Measurements from ENCODE around the gene AOC2. TPM values are rescaled to one million over a fixed set of nuclear protein-coding genes. Genes with fewer than 3 reads are reported as not detected.
A peak's percentile ranks its signal among the peaks of the same experiment; 100 is the strongest.

Gene AOC2
- 9.8 to 11.0 TPM (median 10.1 TPM) in 3 replicates for total RNA-seq (2021)
- Bru-seq, nascent RNA = percentile 78 among the genes with signal in this experiment
- long read RNA-seq, experiment 1, partial matches to known transcripts = 0 of 3 reads
- long read RNA-seq, experiment 1, other reads (novel, unspliced or antisense) = 0 of 3 reads
- long read RNA-seq, experiment 2, partial matches to known transcripts = 1 of 3 reads
- long read RNA-seq, experiment 2, other reads (novel, unspliced or antisense) = 0 of 3 reads
- long read RNA-seq, experiment 3 = 0 reads

DNA sequence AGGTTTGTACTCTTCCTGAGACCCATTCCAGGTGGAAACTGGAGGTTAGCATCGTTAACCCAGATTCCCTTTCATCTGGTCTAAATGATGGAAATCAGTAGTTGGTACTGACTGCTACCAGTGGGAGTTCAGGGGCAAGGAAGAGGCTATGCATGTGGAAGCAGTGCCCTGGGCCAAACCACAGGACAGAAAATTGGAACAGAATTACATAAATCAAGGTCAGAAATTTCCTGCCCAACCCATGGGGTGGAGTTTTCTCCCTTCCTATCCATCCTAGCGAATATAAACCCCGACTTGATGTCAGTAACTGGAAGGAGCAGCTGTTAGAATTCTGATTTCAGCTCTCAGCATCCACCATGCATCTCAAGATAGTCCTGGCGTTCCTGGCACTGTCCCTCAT is at the start of gene AOC2:
Gene AOC2, plus strand, starts transcription at position 310 of the 400 bp plus-strand sequence. Its CDS starts 47 bp downstream, at position 357.
- no peaks in the 10 kb centered on the region for H3K9me3 Mint-ChIP-seq
- DNase-seq (ENCODE audit: low spot score) = no peak
- H3K4me1 Mint-ChIP-seq = no peaks in the 10 kb centered on the region
- ATAC-seq = no peak
- H3K4me3 Mint-ChIP-seq = no peak within 1 kb of the TSS
- POLR2A ChIA-PET = no interaction called here
- peaks cover 54% of the 10 kb centered on the region for H3K36me3 Mint-ChIP-seq
- H3K27ac Mint-ChIP-seq = no peak within 1 kb of the TSS
- CTCF ChIA-PET = interaction anchor here (1.4 to 4.5 kb wide), 8 partner anchors 9 to 154 kb away, joined by 3 to 52 read pairs (median 4); partner anchors contain the start of gene RPL27
- TF ChIP-seq, protein P1, sequence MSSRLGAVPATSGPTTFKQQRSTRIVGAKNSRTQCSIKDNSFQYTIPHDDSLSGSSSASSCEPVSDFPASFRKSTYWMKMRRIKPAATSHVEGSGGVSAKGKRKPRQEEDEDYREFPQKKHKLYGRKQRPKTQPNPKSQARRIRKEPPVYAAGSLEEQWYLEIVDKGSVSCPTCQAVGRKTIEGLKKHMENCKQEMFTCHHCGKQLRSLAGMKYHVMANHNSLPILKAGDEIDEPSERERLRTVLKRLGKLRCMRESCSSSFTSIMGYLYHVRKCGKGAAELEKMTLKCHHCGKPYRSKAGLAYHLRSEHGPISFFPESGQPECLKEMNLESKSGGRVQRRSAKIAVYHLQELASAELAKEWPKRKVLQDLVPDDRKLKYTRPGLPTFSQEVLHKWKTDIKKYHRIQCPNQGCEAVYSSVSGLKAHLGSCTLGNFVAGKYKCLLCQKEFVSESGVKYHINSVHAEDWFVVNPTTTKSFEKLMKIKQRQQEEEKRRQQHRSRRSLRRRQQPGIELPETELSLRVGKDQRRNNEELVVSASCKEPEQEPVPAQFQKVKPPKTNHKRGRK (CRISPR knock-in tag; IDR thresholded peaks at IDR 0.05; ENCODE audit: borderline replicate concordance) = no peak
- no peak for TF ChIP-seq ZNF138 (CRISPR knock-in tag; conservative IDR thresholded peaks at IDR 0.05)
- H3K27me3 Mint-ChIP-seq (ENCODE audit: low read depth) = no peaks in the 10 kb centered on the region

- DNase-seq (ENCODE audit: low spot score) (no peak), ATAC-seq (no peak)
- H3K4me3 Mint-ChIP-seq = no peak overlapping the region
- H3K4me1 Mint-ChIP-seq = peaks cover 6% of the 10 kb centered on the region; the same call in 1 of the 2 replicates
- peaks cover 27% of the 10 kb centered on the region for H3K27me3 Mint-ChIP-seq (ENCODE audit: low read depth)
- no peak overlapping the region for H3K27ac Mint-ChIP-seq
- peaks cover 8% of the 10 kb centered on the region for H3K36me3 Mint-ChIP-seq
- ChIA-PET CTCF (interaction anchor here (0.6 to 1.2 kb wide), 2 partner anchors 32 to 268 kb away, joined by 3 to 5 read pairs; no protein-coding TSS in a partner anchor), POLR2A (no interaction called here)
- peaks cover 6% of the 10 kb centered on the region for H3K9me3 Mint-ChIP-seq
- TF ChIP-seq ARID4B (CRISPR knock-in tag; IDR thresholded peaks at IDR 0.05; ENCODE audit: borderline replicate concordance) (no peak), ZNF396 (CRISPR knock-in tag; IDR thresholded peaks at IDR 0.05; ENCODE audit: borderline replicate concordance) (no peak), TCF7 (CRISPR knock-in tag; IDR thresholded peaks at IDR 0.05; ENCODE audit: low read depth) (no peak), NFYB (CRISPR knock-in tag; conservative IDR thresholded peaks at IDR 0.05; ENCODE audit: low read depth) (no peak), MYBL2 (CRISPR knock-in tag; IDR thresholded peaks at IDR 0.05) (no peak), NFE2L1 (CRISPR knock-in tag; IDR thresholded peaks at IDR 0.05) (no peak), ATF3 (CRISPR knock-in tag; conservative IDR thresholded peaks at IDR 0.05) (no peak), USF1 (CRISPR knock-in tag; IDR thresholded peaks at IDR 0.05) (no peak), ZSCAN18 (CRISPR knock-in tag; IDR thresholded peaks at IDR 0.05) (no peak), HMGA2 (CRISPR knock-in tag; IDR thresholded peaks at IDR 0.05) (no peak), SOX15 (CRISPR knock-in tag; IDR thresholded peaks at IDR 0.05) (no peak), MAX (CRISPR knock-in tag; IDR thresholded peaks at IDR 0.05) (no peak), E2F4 (CRISPR knock-in tag; IDR thresholded peaks at IDR 0.05; ENCODE audit: borderline replicate concordance, low read depth) (no peak)
- TF ChIP-seq, protein P2, sequence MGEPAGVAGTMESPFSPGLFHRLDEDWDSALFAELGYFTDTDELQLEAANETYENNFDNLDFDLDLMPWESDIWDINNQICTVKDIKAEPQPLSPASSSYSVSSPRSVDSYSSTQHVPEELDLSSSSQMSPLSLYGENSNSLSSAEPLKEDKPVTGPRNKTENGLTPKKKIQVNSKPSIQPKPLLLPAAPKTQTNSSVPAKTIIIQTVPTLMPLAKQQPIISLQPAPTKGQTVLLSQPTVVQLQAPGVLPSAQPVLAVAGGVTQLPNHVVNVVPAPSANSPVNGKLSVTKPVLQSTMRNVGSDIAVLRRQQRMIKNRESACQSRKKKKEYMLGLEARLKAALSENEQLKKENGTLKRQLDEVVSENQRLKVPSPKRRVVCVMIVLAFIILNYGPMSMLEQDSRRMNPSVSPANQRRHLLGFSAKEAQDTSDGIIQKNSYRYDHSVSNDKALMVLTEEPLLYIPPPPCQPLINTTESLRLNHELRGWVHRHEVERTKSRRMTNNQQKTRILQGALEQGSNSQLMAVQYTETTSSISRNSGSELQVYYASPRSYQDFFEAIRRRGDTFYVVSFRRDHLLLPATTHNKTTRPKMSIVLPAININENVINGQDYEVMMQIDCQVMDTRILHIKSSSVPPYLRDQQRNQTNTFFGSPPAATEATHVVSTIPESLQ (CRISPR knock-in tag; IDR thresholded peaks at IDR 0.05) = no peak
- TF ChIP-seq, protein P3, sequence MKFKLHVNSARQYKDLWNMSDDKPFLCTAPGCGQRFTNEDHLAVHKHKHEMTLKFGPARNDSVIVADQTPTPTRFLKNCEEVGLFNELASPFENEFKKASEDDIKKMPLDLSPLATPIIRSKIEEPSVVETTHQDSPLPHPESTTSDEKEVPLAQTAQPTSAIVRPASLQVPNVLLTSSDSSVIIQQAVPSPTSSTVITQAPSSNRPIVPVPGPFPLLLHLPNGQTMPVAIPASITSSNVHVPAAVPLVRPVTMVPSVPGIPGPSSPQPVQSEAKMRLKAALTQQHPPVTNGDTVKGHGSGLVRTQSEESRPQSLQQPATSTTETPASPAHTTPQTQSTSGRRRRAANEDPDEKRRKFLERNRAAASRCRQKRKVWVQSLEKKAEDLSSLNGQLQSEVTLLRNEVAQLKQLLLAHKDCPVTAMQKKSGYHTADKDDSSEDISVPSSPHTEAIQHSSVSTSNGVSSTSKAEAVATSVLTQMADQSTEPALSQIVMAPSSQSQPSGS (CRISPR knock-in tag; IDR thresholded peaks at IDR 0.05; ENCODE audit: borderline replicate concordance, low read depth) = no peak
Measured at GRCh38 chr17:42795061-42795460, 49.3 kb upstream of the AOC2 start.
